ENCODE measurements around the gene USF3.

GRCh38 chr3:113659996-113660395 is 36.4 kb downstream of the USF3 start:
- TF ChIP-seq CTCF (conservative IDR thresholded peaks at IDR 0.05; ENCODE audit: low read depth in 2 of 2) (no peak), JUNB (IDR thresholded peaks at IDR 0.05; ENCODE audit: unreplicated experiment) (no peak), REST (IDR thresholded peaks at IDR 0.05; ENCODE audit: unreplicated experiment) (no peak), EZH2 (IDR thresholded peaks at IDR 0.05; ENCODE audit: low read depth, unreplicated experiment) (no peak)
